AG09309 (cell line): Measurements from ENCODE around the gene MOSPD3.

ENCODE experiments used
- DNase-seq: peaks from one replicate; pipeline ENCODE4 v3.0.0-alpha.2; 2010; ENCODE audit warnings: low read depth
- H3K4me3 ChIP-seq: 2 replicates; pipeline ENCODE4 v1.5.1; 2011; ENCODE audit warnings: mild to moderate bottlenecking, low read depth, low read length, moderate library complexity; ENCODE audit not compliant: control insufficient read depth
- TF ChIP-seq, protein P1 (sequence below): IDR thresholded peaks from 2 replicates; pipeline ENCODE4 v1.5.1; 2011; ENCODE audit warnings: mild to moderate bottlenecking, low read depth, low read length, inconsistent platforms; ENCODE audit not compliant: insufficient read depth, control insufficient read depth; ENCODE audit errors: missing control alignments

MOSPD3 gene

GRCh38 chr7:100567031-100567730, 45.2 kb upstream of the MOSPD3 start:
- no peak overlapping the region for H3K4me3 ChIP-seq
- no peak for DNase-seq
- TF ChIP-seq, protein P1, sequence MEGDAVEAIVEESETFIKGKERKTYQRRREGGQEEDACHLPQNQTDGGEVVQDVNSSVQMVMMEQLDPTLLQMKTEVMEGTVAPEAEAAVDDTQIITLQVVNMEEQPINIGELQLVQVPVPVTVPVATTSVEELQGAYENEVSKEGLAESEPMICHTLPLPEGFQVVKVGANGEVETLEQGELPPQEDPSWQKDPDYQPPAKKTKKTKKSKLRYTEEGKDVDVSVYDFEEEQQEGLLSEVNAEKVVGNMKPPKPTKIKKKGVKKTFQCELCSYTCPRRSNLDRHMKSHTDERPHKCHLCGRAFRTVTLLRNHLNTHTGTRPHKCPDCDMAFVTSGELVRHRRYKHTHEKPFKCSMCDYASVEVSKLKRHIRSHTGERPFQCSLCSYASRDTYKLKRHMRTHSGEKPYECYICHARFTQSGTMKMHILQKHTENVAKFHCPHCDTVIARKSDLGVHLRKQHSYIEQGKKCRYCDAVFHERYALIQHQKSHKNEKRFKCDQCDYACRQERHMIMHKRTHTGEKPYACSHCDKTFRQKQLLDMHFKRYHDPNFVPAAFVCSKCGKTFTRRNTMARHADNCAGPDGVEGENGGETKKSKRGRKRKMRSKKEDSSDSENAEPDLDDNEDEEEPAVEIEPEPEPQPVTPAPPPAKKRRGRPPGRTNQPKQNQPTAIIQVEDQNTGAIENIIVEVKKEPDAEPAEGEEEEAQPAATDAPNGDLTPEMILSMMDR, result no peak

- TF ChIP-seq, protein P1, result no peak
- H3K4me3 ChIP-seq, result no peak overlapping the region
- DNase-seq, result no peak
Observed at GRCh38 chr7:100567751-100568175, 44.6 kb upstream of the MOSPD3 start.

DNA sequence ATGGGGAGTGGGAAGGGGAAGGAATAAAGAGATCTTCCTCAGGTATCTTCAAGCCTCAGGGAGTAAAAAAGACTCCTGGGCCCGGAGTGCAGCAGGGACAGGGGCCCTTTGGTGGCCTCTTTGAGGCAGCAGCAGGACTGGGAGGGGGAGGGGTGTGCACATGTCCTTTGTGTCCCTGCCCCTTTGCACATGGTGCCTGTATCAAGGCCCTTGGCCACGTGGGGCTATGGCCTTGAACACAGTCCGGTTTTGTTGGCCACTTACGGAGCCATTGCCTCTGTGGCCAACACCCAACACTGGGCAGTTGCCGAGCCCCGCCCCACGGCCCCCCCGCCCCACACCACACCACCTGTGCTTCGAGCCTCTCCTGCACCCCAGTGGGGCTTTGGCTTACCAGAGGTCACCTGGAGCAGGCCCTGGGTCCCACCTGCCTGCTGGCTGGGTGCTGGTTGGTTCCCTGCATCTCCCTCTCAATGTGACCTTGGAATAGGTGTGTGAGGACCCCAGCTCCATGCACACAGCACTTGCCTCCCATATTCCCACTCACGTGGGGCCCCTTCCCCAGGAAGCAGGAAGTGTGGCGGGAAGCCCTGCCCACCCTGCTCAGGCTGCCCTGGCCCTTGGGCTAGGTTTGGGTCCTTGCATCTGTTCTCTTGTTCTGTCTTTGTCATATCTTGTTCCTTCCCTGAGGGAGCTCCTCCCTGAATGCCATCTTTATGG, 44.0 kb upstream of the MOSPD3 start:
- DNase-seq, result no peak
- TF ChIP-seq, protein P1, result no peak
- H3K4me3 ChIP-seq, result no peak overlapping the region

DNA sequence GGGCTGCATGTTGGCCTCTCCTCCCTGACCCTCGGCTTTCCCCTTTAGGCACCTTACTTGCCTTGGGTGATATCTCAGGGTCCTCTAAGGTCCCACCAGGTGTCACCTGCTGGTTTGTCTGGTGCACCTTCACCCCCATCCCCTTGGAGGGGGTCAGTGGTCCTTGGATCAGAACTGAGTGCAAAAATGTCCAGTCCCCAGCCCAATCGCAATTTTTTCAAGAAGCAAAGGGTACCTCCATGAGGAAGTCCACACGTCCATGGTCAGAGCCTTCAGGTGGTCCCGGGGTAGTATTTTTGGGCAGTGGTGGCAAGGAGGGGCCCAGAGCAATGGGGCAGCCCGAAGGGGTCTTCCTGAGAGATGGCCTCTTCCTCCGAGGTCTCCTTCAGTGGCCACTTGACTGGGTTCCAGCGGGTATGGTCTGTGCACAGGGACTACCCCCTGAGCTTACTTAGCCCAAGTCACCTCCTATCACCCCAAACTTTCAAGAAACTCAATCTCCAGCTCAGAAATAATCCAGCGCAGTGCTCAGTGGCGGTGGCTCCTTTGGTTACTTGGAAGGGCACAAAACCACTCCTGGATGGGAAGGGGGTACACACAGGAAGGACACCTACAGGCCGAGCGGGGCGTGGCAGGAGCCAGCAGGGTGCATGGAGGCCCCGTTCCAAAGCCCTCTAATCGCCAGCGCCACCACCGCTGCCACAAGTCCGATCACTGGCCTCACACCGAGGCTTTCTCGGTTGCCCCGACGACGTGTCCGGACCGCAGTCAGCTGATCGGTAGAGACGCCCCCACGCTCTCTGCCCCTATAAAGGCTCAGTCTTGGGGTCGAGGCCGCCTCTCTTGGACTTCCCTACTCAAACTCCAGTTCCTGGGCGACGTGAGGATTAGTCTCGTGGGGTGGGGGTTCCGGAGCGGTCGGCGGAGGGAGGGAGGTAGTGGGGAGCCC, 43.2 kb upstream of the MOSPD3 start:
- TF ChIP-seq, protein P1, result peak; percentile 47
- no peak for DNase-seq
- peak overlapping the region; percentile 3 for H3K4me3 ChIP-seq

DNA sequence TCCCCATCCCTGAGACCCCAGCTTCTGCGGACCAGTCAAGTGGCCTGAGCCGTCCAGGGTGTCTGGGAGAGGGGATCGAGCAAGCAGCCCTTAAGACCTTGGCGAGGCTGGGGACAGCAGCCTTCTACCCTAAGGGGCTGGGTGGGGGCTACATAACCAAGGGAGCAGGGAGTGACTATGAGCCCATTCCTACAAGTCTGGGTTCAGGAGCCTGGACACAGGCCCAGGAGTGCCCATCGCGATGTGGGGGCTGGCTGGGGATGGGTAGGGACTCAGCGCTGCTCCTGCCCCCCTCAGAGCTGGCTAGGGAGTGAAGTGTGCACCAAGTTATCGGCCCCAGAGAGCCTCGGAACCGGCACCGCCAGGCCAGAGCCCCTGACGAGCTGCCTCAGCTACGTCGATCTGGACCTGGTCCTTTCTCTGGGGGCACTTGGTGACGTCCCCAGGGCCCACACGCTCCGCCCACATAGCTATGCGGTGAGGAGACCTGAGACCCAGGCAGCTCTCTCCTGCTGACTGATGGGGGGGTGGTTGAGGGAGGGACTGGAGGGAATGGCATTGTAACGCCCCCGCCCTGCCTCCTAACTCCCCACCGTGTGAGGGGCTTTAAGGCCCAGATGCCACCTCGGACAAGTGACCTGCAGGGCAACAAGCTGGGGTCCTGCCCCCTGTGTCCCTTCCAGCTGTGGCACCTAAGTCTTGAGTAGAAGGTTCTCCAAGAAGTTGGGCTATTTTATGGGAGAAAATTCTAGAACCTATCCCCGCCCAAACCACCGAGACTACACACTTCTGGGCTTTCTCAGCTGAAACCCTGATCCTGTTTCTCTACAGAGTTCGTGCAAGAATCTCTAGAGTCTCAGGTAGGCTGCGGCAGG, 41.1 kb upstream of the MOSPD3 start:
- H3K4me3 ChIP-seq, result no peak overlapping the region
- TF ChIP-seq, protein P1, result no peak
- DNase-seq, result no peak

GRCh38 chr7:100571829-100572116, 40.6 kb upstream of the MOSPD3 start:
- no peak overlapping the region for H3K4me3 ChIP-seq
- no peak for DNase-seq
- TF ChIP-seq, protein P1, result no peak
